Stimulated activated effector memory CD8-positive, alpha-beta T cell treated with anti-CD3 and anti-CD28 coated beads, Interleukin-12 subunit alpha, Interleukin-12 subunit beta, amount 100 ng/mL, for 72 hours (primary cell): Measurements from ENCODE around the gene GRIK4.

ENCODE experiments used
- ATAC-seq: fragments of 150-1000 bp; cut with Tn5 transposase; 2 replicates; pipeline ENCODE4 v1.10.0; 2021
- DNase-seq, 2 donors: peaks; one replicate each; pipeline ENCODE4 v3.0.0; 2021 to 2022; ENCODE audit warnings: low spot score in 2 of 2
- H3K27ac Mint-ChIP-seq: one replicate; pipeline ENCODE4 v1.8.0; 2022; ENCODE audit warnings: mild to moderate bottlenecking, mixed read lengths
- H3K36me3 Mint-ChIP-seq: one replicate; pipeline ENCODE4 v1.8.0; 2022; ENCODE audit warnings: mild to moderate bottlenecking, mixed read lengths
- H3K4me1 Mint-ChIP-seq: one replicate; pipeline ENCODE4 v1.8.0; 2022; ENCODE audit warnings: mixed read lengths
- H3K4me3 Mint-ChIP-seq: one replicate; pipeline ENCODE4 v1.8.0; 2022; ENCODE audit warnings: mild to moderate bottlenecking, mixed read lengths
- H3K9me3 Mint-ChIP-seq: one replicate; pipeline ENCODE4 v1.8.0; 2022; ENCODE audit warnings: mixed read lengths

The GRIK4 gene

DNA sequence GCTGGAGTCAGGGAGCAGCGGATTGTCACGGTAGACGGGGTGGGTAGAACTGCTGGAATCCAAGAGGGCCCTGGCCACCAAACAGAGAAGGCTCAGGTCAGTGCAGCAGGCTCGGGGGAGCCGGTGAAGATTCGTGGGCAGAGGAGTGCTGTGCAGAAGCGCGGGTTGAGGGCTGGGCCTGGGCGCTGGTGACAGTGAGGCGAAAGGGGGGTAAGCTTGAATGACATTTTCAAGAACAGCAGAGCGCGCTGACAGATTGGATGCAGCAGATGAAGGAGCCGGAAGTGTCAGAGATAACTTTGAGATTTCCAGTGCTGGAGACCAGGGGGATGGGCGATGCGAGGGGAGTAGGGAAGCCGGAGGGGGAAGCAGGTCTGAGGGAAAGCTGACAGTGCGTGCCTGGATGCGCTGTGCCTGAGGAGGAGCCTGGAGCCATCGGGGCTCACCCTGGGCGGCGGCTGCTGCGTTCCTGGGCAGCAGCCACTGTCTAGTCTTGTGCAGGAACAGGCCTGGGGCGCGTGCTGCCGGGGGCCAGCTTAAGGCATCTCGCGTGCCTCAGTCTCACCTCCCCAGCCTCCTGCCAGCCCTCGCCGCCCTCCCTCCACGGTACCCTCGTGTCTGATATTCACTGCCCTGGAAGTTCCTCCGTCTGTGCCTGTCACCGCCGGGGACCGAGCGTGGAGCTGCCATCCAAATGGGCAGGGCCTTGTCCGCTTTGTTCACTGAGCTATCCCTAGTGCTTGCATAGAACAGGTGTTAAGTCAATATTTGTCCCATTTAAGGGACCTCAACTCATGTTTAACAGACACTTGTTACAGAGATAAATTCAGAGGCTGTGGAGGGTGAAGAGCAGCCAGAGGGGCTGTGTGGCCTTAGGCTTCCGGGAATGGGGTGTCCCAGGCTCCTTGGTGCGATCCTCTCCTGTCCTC lies 5.2 kb downstream of the GRIK4 start:
- DNase-seq (no peak), ATAC-seq (no peak)
- no peaks in the 10 kb centered on the region for H3K4me1 Mint-ChIP-seq
- no peaks in the 10 kb centered on the region for H3K36me3 Mint-ChIP-seq
- no peak overlapping the region for H3K4me3 Mint-ChIP-seq
- H3K27ac Mint-ChIP-seq = no peak overlapping the region
- no peaks in the 10 kb centered on the region for H3K9me3 Mint-ChIP-seq

DNA sequence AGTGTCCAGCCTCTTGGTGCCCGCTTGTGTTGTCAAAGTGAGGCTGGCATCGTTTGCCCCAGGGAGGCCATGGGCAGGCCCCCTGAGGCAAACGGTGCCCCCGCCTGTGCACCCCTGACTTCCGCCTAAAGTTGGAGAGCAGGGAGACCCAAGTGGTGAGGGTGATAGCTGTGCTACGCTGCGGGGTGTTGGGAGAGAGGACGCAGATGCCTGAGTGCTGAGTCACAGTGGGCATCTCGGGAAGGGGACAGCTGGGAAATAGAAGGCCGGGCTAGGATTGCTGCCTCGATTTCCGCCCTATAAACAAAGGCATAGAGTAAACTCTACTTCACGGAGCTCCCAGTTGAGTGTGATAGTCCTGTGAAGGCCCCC lies 5.8 kb downstream of the GRIK4 start:
- ATAC-seq (no peak), DNase-seq (no peak)
- no peak overlapping the region for H3K27ac Mint-ChIP-seq
- H3K4me1 Mint-ChIP-seq = no peaks in the 10 kb centered on the region
- no peaks in the 10 kb centered on the region for H3K36me3 Mint-ChIP-seq
- no peak overlapping the region for H3K4me3 Mint-ChIP-seq
- no peaks in the 10 kb centered on the region for H3K9me3 Mint-ChIP-seq

DNA sequence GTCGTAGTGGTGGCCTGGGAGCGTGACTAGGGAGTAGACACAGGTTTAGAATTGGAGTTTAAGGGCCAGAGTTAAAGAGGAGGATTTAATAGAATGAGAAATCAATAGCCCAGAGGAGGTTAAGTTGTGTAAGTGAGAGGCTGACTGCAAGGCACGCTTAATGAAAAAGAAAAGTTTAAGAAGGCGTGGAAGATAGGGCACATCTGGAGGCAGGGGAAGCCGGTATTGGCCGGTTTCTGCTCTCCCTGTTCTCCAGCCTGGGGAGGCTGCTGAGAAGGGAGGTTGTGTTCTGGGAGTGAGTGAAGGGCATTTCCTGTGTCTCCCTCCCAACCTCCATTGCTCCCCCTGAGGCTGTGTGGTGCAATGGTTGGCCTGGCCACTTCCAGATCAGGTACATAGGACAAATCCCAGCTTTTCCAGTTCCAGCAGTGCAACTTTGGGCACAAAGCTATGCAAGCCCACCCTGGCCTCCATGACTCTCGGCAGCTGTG lies 6.3 kb downstream of the GRIK4 start:
- no peak for DNase-seq
- H3K9me3 Mint-ChIP-seq = no peaks in the 10 kb centered on the region

DNA sequence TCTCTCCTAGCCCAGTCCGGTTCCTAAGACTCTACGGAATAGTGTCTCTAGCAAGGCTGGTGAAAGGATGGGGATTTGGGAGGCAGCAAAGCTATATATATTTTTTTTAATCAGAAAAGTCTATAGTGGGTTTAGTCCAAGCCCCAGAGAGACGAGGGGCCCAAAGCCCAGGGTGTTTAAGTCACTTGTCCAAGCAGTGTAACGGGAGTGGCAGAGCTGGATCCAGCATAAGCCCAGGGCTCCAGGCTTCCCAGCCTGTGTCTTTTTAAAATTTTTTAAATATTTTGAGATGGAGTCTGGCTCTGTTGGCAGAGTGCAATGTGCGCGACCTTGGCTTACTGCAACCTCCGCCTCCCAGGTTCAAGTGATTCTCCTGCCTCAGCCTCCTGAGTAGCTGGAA lies 6.8 kb downstream of the GRIK4 start:
- Mint-ChIP-seq H3K36me3 (no peaks in the 10 kb centered on the region), H3K4me1 (no peaks in the 10 kb centered on the region), H3K9me3 (no peaks in the 10 kb centered on the region), H3K4me3 (no peak overlapping the region), H3K27ac (no peak overlapping the region)
- no peak for ATAC-seq
- no peak for DNase-seq

More for the DNA sequence above, 6.3 kb downstream of the GRIK4 start:
- Mint-ChIP-seq H3K36me3 (no peaks in the 10 kb centered on the region), H3K27ac (no peak overlapping the region), H3K4me1 (no peaks in the 10 kb centered on the region), H3K4me3 (no peak overlapping the region)
- ATAC-seq = no peak

DNA sequence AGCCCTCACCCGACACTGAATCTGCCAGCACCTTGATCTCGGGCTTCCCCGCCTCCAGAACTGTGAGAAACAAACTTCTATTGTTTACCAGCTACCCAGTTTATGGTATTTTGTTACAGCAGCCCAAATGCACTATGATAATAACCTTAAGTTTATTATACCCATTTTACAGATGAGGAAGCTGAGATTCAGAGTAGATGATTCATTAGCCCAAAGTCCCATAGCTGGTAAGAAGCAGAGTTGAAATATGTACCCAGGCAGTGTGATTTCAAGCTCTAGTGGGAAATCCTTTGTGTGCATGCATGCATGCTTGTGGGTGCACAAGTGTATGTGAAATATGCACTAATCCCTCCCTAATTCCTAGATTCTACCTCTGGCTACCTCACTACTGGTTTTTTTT lies 7.9 kb downstream of the GRIK4 start:
- H3K4me3 Mint-ChIP-seq = no peak overlapping the region
- no peak for ATAC-seq
- no peaks in the 10 kb centered on the region for H3K9me3 Mint-ChIP-seq
- no peaks in the 10 kb centered on the region for H3K36me3 Mint-ChIP-seq
- no peaks in the 10 kb centered on the region for H3K4me1 Mint-ChIP-seq
- H3K27ac Mint-ChIP-seq = no peak overlapping the region
- DNase-seq = no peak

DNA sequence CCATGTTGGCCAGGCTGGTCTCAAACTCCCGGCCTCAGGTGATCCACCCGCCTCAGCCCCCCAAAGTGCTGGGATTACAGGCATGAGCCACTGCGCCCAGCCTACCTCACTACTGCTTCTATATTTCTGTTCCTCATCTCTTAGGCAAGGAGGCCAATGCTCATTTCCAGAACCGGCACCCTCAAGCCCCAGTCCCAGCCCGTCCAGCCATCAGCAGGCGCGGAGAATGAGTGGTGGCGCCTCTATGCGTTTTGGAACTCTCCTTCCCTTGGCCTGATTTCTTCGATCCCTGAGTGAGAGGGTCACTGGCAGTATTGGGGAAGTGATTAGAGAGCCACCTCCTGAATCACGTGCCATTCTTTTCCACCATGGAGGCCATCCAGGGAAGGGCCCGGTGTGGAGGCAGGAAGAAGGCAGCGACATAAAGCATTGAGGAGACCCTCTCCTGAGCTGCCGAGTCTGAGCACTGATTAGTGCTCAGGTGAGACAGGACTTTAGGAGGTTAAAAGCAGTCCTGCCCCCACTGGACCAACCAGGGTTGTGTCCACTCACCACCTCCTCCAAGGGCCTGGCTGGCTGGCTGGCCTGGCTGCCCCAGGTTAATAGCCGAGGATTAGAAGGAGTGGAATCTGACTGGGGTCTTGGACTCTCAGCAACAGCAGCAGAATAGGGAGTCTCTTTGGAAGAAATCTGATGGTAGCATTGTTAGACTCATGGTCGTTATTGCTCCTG lies 8.7 kb downstream of the GRIK4 start:
- Mint-ChIP-seq H3K4me1 (no peaks in the 10 kb centered on the region), H3K4me3 (no peak overlapping the region), H3K9me3 (no peaks in the 10 kb centered on the region), H3K36me3 (no peaks in the 10 kb centered on the region), H3K27ac (no peak overlapping the region)
- no peak for DNase-seq
- ATAC-seq = no peak

DNA sequence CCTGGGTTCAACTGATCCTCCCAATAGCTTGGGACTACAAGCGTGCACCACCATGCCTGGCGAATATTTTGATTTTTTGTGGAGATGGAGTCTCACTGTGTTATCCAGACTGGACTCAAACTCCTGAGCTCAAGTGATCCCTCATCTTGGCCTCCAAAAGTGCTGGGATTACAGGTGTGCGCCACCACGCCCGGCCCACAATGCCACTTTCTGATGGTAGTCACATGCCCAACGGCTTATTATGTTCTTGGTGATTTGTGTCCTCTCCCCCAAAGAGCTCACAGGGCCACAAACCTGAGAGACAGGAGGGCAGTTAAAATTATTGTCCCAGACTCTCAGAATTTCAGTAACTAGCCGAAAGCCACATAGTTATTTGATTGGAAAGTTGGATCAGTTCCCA lies 9.6 kb downstream of the GRIK4 start:
- ATAC-seq = no peak
- Mint-ChIP-seq H3K4me1 (no peaks in the 10 kb centered on the region), H3K9me3 (no peaks in the 10 kb centered on the region), H3K4me3 (no peak overlapping the region), H3K27ac (no peak overlapping the region), H3K36me3 (no peaks in the 10 kb centered on the region)
- no peak for DNase-seq

DNA sequence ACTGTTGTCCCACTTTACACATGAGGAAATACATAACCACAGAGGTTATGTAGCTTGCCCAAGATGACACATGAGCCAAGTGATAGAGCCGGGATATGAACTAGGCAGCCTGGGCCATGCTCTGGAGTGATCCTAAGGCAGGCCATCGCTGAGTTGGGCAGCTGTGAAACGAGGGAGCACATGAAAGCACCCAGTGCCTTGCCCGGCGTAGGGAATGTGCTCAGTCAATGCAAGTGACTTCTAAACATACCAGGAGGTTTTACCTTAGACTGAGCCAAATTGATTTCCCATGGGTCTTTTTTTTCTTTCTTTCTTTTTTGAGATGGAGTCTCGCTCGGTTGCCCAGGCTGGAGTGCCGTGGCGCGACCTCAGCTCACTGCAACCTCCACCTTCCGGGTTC lies 10.5 kb downstream of the GRIK4 start:
- DNase-seq = no peak
- Mint-ChIP-seq H3K4me3 (no peak overlapping the region), H3K9me3 (no peaks in the 10 kb centered on the region), H3K27ac (no peak overlapping the region), H3K36me3 (no peaks in the 10 kb centered on the region), H3K4me1 (no peaks in the 10 kb centered on the region)
- ATAC-seq = no peak

DNA sequence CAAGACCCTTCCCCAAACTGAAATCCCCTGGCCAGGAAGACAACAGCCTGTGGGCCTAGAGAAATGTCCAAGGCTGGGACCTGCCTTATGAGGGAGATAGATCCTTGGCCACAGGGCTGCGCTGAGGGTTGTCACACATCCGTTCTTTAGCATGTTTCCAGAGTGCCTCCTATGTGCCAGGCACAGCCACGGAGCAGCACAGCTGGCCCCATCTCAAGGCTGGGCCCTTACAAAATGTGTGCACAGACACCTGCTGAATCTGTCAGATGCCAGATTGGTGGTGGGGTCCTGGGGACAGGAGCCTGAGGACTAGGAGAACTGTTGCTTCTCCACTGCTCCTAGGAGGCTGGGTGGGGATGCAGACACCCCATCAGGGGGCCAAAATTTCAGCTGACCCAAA lies 11.2 kb downstream of the GRIK4 start:
- Mint-ChIP-seq H3K4me1 (no peaks in the 10 kb centered on the region), H3K4me3 (no peak overlapping the region), H3K27ac (no peak overlapping the region), H3K9me3 (no peaks in the 10 kb centered on the region), H3K36me3 (no peaks in the 10 kb centered on the region)
- DNase-seq (no peak), ATAC-seq (no peak)

DNA sequence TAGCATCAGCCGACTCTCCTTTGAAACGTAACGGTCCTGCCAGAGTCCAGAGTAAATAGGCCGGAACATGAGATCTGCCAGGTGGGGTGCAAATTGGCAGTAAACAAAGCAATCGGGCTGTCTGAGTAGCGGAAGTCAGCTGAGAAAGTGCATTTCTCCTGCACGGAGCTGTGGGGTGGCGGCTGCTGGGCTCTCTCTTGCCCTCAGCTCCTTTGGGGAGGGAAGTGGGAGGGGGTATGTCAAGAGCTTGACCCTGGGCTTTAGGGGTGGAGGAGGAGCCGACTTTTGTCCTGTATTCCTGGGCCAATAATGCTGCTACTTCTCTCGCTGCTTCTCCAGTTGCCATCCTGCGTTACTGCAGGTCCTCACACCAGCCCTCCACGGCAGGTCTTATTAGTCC lies 11.6 kb downstream of the GRIK4 start:
- no peak overlapping the region for H3K4me3 Mint-ChIP-seq
- no peaks in the 10 kb centered on the region for H3K4me1 Mint-ChIP-seq
- no peak overlapping the region for H3K27ac Mint-ChIP-seq
- H3K36me3 Mint-ChIP-seq = no peaks in the 10 kb centered on the region
- no peaks in the 10 kb centered on the region for H3K9me3 Mint-ChIP-seq
- no peak for ATAC-seq
- no peak for DNase-seq

DNA sequence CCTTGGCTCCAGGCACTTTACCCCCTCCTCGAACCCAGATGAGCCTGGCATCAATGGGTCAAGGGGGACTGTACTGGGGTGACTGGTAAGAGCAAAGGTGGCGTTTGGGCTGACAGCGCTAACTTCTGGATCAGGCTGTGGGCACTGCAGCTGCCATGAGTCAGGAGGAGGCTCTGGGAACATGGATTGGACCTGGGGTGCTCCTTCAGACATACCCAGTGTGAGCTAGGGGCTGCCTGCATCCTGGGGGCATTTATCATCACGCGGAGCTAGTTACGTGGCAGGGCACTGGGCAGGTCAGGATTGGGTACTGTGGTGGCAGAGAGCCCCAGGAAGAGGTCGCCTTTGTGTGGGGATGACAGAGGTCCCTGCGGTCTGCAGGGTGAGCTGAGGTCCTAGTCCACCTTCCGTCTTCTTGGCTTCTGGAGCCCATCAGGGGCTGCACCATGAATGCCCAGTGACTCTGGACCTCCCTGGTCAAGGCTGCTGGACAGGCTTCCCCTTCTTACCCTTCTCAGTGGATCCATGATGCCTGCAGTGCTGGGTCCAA lies 13.1 kb downstream of the GRIK4 start:
- ATAC-seq (peak; percentile 5), DNase-seq (no peak)
- H3K4me3 Mint-ChIP-seq = no peak overlapping the region
- H3K4me1 Mint-ChIP-seq = no peaks in the 10 kb centered on the region
- no peak overlapping the region for H3K27ac Mint-ChIP-seq
- H3K36me3 Mint-ChIP-seq = no peaks in the 10 kb centered on the region
- no peaks in the 10 kb centered on the region for H3K9me3 Mint-ChIP-seq

DNA sequence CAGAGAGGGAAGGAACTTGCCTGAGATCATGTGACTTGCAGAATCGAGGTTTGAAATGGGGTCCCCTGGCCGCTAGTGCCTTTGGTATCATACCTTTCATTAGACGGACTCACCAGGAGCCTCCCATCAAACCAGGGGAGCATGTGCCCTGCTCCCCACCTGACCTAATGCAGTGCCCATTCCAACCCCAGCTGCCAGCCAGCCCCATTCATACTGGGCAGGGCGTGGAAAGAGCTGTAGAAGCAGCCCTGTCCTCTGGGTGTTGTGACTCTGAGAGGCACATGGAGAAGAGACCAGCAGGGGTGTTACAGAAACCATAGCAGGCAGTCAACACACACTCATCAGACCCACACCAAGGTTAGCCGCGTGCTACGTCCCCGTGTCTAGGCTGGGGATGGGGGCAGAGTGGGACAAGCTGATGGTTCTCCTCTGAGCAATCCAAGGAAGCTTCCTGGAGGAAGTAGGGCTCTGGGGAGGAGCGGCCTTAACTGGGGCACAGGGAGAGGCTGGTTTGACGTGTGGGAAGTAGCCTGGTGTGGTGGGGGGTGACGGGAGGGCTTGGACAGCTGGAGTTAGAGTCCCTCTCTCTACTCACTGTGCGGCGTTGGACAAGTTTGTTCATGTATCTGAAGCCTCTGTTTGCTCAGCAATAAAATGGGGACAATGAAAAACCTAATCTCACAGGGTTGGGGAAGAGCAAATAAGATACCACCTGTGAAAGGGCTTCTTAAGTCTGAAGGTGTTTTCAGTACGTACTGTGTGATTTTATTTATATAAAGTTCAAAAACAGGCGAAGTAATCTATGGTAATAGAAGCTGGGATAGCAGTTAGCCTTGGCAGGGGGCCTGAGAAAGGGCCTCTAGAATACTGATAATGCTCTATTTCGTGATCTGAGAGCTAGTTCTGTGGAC lies 14.0 kb downstream of the GRIK4 start:
- Mint-ChIP-seq H3K4me1 (no peaks in the 10 kb centered on the region), H3K9me3 (no peaks in the 10 kb centered on the region), H3K36me3 (no peaks in the 10 kb centered on the region), H3K4me3 (no peak overlapping the region), H3K27ac (no peak overlapping the region)
- ATAC-seq (no peak), DNase-seq (no peak)

DNA sequence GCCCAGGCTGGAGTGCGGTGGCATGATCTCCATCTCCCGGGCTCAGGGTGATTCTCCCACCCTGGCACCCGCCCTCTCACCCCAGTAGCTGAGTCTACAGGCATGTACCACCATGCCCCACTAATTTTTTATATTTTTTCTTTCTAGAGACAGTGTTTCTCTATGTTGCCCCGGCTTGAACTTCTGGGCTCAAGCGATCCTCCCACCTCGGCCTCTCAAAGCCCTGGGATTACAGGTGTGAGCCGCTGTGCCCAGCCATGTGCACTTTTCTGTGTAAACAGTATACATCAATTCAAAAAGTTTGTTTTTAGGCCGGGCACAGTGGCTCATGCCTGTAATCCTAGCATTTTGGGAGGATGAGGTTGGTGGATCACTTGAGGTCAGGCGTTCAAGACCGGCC lies 14.7 kb downstream of the GRIK4 start:
- ATAC-seq (no peak), DNase-seq (no peak)
- Mint-ChIP-seq H3K9me3 (no peaks in the 10 kb centered on the region), H3K36me3 (no peaks in the 10 kb centered on the region), H3K4me3 (no peak overlapping the region), H3K27ac (no peak overlapping the region), H3K4me1 (no peaks in the 10 kb centered on the region)

DNA sequence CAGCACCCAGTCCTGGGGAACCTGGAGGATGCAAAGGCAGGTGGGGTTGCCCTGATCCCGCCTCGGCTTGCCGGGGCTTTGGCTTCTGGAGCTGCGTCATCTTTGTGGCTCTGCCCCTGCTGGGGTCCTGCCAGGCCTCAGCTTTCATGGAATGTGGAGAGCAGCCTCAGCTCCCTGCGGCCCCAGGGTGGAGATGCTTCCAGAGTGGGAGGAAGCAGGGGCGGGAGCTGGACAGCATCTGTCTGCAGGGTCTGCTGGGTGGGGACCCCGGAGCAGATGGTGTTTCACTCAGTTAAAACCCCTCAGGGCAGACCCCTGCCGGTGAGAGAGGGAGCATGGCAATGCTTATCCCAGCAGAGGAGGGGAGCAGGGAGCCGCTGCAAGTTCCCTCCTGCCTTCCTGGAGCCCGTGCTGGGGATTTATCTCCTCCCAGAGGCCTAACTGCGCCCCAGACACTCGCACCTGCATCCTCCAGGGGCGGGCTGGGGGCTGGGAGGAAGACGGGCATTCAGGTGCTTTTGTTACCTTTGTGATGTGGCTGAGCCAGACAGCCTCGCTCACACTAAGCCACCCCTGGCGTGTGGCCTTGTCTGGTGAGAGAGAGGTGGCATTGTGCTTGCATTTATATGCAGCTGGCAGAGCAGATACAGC lies 15.7 kb downstream of the GRIK4 start:
- no peaks in the 10 kb centered on the region for H3K36me3 Mint-ChIP-seq
- H3K4me3 Mint-ChIP-seq = no peak overlapping the region
- H3K27ac Mint-ChIP-seq = no peak overlapping the region
- DNase-seq (no peak), ATAC-seq (no peak)
- no peaks in the 10 kb centered on the region for H3K4me1 Mint-ChIP-seq
- no peaks in the 10 kb centered on the region for H3K9me3 Mint-ChIP-seq

DNA sequence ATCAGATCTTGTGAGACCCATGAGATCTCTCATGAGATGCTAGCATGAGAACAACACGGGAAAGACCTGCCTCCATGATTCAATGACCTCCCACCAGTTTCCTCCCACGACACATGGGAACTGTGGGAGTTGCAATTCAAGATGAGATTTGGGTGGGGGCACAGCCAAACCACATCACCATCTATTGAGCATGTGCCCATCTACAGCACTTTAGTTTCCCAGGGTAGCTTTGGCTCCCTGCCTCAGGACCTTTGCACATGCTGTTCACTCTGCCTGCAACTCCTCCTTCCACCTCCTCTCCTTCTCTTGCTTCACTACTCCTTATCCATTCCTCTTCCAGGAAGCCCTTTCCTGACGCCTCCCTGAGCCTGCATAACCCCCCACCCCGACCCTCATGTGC lies 17.2 kb downstream of the GRIK4 start:
- ATAC-seq (no peak), DNase-seq (no peak)
- no peaks in the 10 kb centered on the region for H3K36me3 Mint-ChIP-seq
- H3K4me3 Mint-ChIP-seq = no peak overlapping the region
- H3K4me1 Mint-ChIP-seq = no peaks in the 10 kb centered on the region
- H3K27ac Mint-ChIP-seq = no peak overlapping the region
- no peaks in the 10 kb centered on the region for H3K9me3 Mint-ChIP-seq
